ENCODE results near the gene OAT. TPM values are rescaled to one million over a fixed set of nuclear protein-coding genes. Genes with fewer than 3 reads are reported as not detected.

The OAT gene
- total and polyA plus RNA-seq, 4 donors, result 25.1 to 255 (median 69.1) TPM

DNA sequence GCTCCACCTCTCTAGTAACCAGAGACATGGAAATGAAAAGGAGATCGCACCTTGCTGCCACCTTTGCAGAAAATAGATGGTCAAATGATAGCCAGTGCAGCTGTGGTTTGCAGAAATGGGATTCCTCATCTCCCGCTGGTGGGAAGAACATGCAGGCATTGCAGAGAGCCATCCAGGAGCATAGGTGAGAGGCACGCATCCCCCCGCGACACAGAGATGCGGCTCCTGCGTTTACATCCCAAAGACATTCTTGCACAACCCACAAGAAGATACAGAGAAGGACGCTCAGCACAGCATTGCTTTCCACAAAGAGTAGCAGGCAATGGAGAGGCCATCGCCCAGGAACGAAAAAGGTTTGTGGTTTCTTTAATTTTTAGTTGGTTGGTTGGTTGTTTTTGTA is 56.2 kb downstream of the OAT start (continued):
- TF ChIP-seq, protein P1, sequence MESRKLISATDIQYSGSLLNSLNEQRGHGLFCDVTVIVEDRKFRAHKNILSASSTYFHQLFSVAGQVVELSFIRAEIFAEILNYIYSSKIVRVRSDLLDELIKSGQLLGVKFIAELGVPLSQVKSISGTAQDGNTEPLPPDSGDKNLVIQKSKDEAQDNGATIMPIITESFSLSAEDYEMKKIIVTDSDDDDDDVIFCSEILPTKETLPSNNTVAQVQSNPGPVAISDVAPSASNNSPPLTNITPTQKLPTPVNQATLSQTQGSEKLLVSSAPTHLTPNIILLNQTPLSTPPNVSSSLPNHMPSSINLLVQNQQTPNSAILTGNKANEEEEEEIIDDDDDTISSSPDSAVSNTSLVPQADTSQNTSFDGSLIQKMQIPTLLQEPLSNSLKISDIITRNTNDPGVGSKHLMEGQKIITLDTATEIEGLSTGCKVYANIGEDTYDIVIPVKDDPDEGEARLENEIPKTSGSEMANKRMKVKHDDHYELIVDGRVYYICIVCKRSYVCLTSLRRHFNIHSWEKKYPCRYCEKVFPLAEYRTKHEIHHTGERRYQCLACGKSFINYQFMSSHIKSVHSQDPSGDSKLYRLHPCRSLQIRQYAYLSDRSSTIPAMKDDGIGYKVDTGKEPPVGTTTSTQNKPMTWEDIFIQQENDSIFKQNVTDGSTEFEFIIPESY (IDR thresholded peaks at IDR 0.05), result no peak
- no peak for TF ChIP-seq MAX (IDR thresholded peaks at IDR 0.05)

GRCh38 chr10:124359336-124359832 is 59.3 kb downstream of the OAT start:
- Histone ChIP-seq H3K4me3 (ENCODE audit: low read depth in 1 of 3, low read length in 3 of 3) (no peak overlapping the region), H3K4me1 (ENCODE audit: control insufficient read depth in 4 of 4, insufficient read depth in 4 of 4, low read length in 3 of 4) (peaks cover 3 to 12% (median 9%) of the 10 kb centered on the region in 4 donors), H3K27me3 (ENCODE audit: control insufficient read depth in 4 of 4, insufficient read depth in 4 of 4, low read length in 3 of 4) (no peaks in the 10 kb centered on the region), H3K36me3 (ENCODE audit: control insufficient read depth in 4 of 4, insufficient read depth in 3 of 4, low read depth in 1 of 4, low read length in 3 of 4) (no peaks in the 10 kb centered on the region), H3K9ac (ENCODE audit: low read depth in 1 of 2, low read length in 2 of 2) (no peak overlapping the region), H3K27ac (ENCODE audit: low read depth in 1 of 2, low read length in 2 of 2) (no peak overlapping the region), H3K9me3 (ENCODE audit: control insufficient read depth in 4 of 4, low read length in 3 of 4) (peaks cover 0 to 3% (median 0%) of the 10 kb centered on the region in 4 donors)
- TF ChIP-seq FOXA2 (IDR thresholded peaks at IDR 0.05), result no peak
- TF ChIP-seq HNF4A (conservative IDR thresholded peaks at IDR 0.05), result no peak
- TF ChIP-seq RAD21 (IDR thresholded peaks at IDR 0.05), result no peak
- TF ChIP-seq EGR1 (IDR thresholded peaks at IDR 0.05; ENCODE audit: low read depth in 2 of 2), result no peak
- no peak for TF ChIP-seq JUND (IDR thresholded peaks at IDR 0.05)
- no peak for TF ChIP-seq GABPA (IDR thresholded peaks at IDR 0.05 in 1 of 2, conservative IDR thresholded peaks at IDR 0.05 in 1 of 2)
- no peak for TF ChIP-seq REST (IDR thresholded peaks at IDR 0.05)
- 88% methylated on average over 2 of the region's 2 CpGs for WGBS
- no peak for DNase-seq (ENCODE audit: low spot score)

DNA sequence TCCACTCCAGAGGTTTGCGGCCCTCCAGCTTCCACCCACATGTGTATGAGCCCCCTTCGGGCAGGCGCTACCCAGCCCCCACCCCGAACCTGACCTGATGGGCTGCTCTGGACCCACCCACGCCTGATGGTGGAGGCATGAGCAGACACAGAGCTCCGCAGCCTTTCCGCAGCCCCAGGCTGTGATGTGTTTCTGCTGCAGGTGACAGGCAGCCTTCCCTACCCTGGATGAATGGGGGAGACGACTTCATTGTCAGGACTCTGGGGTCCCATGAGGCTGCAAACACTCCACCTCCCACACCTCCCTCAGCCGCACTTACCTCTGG is 61.2 kb downstream of the OAT start:
- no peak for TF ChIP-seq FOXA2 (IDR thresholded peaks at IDR 0.05)
- TF ChIP-seq RAD21 (IDR thresholded peaks at IDR 0.05), result no peak
- TF ChIP-seq HNF4A (conservative IDR thresholded peaks at IDR 0.05), result no peak
- no peak for TF ChIP-seq JUND (IDR thresholded peaks at IDR 0.05)
- no peak for TF ChIP-seq RXRA (IDR thresholded peaks at IDR 0.05)
- peaks cover 3 to 13% (median 11%) of the 10 kb centered on the region in 4 donors for H3K4me1 ChIP-seq (ENCODE audit: control insufficient read depth in 4 of 4, insufficient read depth in 4 of 4, low read length in 3 of 4)
- no peak overlapping the region for H3K4me3 ChIP-seq (ENCODE audit: low read depth in 1 of 3, low read length in 3 of 3)
- DNase-seq (ENCODE audit: low spot score), result no peak
- no peak overlapping the region for H3K27ac ChIP-seq (ENCODE audit: low read depth in 1 of 2, low read length in 2 of 2)
- H3K9me3 ChIP-seq (ENCODE audit: control insufficient read depth in 4 of 4, low read length in 3 of 4), result peaks cover 0 to 3% (median 0%) of the 10 kb centered on the region in 4 donors
- no peaks in the 10 kb centered on the region for H3K27me3 ChIP-seq (ENCODE audit: control insufficient read depth in 4 of 4, insufficient read depth in 4 of 4, low read length in 3 of 4)
- H3K36me3 ChIP-seq (ENCODE audit: control insufficient read depth in 4 of 4, insufficient read depth in 3 of 4, low read depth in 1 of 4, low read length in 3 of 4), result no peaks in the 10 kb centered on the region
- H3K9ac ChIP-seq (ENCODE audit: low read depth in 1 of 2, low read length in 2 of 2), result no peak overlapping the region
- 73% methylated on average over 9 of the region's 9 CpGs for WGBS
